IMR-90 (cell line): ENCODE data around the gene PRAC1. TPM values are rescaled to one million over a fixed set of nuclear protein-coding genes. Genes with fewer than 3 reads are reported as not detected.

ENCODE experiments used
- ATAC-seq: fragments of 200-7000 bp; cut with Tn5 transposase; 2 replicates; pipeline ENCODE4 v1.9.1; 2020; ENCODE audit warnings: low read depth, mild to moderate bottlenecking, moderate library complexity
- BruUV-seq: library from RNA; stranded (reverse); fragments of 400-500 nt; replicated peaks from 2 replicates; lab custom pipeline; 2021; lab: Mats Ljungman, UMichigan
- CTCF ChIA-PET: fragments of 300-600 bp; formaldehyde crosslinking; extraction: SDS; loops from one replicate; lab custom pipeline; 2021; ENCODE audit warnings: antibody characterized with exemption; lab: Yijun Ruan, JAX
- POLR2A ChIA-PET: fragments of 300-600 bp; sonication (Branson Sonifier 250); formaldehyde crosslinking; loops from one replicate; lab custom pipeline; 2022; ENCODE audit warnings: antibody characterized with exemption; ENCODE audit not compliant: unreplicated experiment; lab: Charles Lee
- DNase-seq: peaks from one replicate; pipeline ENCODE4 v3.0.0; 2013
- H2AFZ ChIP-seq: replicated peaks from 2 replicates; pipeline ENCODE3; 2013; ENCODE audit warnings: low read length, mild to moderate bottlenecking; ENCODE audit not compliant: poor library complexity
- H2AK5ac ChIP-seq: 2 replicates; pipeline ENCODE4 v1.6.1; 2013; ENCODE audit warnings: low read depth, low read length, inconsistent platforms
- H2AK9ac ChIP-seq: replicated peaks from 2 replicates; pipeline ENCODE3; 2013; ENCODE audit warnings: mild to moderate bottlenecking, low read depth, low read length, moderate library complexity; ENCODE audit not compliant: poor library complexity
- H2BK120ac ChIP-seq: 2 replicates; pipeline ENCODE4 v1.6.1; 2013; ENCODE audit warnings: low read depth, low read length, inconsistent platforms
- H2BK15ac ChIP-seq: 3 replicates; pipeline ENCODE4 v1.6.1; 2013; ENCODE audit warnings: low read depth, low read length, inconsistent platforms
- H2BK20ac ChIP-seq: 2 replicates; pipeline ENCODE4 v1.6.1; 2013; ENCODE audit warnings: low read depth, mild to moderate bottlenecking, inconsistent platforms, low read length, moderate library complexity
- H2BK5ac ChIP-seq: 2 replicates; pipeline ENCODE4 v1.6.1; 2013; ENCODE audit warnings: mild to moderate bottlenecking, low read depth, low read length, inconsistent platforms; ENCODE audit not compliant: poor library complexity, severe bottlenecking
- H3K14ac ChIP-seq: replicated peaks from 2 replicates; pipeline ENCODE4 v1.6.1; 2013; ENCODE audit warnings: low read depth, low read length, inconsistent platforms
- H3K18ac ChIP-seq: 2 replicates; pipeline ENCODE4 v1.6.1; 2013; ENCODE audit warnings: low read depth, low read length, control low read depth
- H3K23ac ChIP-seq: 2 replicates; pipeline ENCODE4 v1.6.1; 2013; ENCODE audit warnings: low read depth, low read length, inconsistent platforms
- H3K27ac ChIP-seq: 2 replicates; pipeline ENCODE4 v1.5.1; 2013; ENCODE audit warnings: mild to moderate bottlenecking, control low read depth, low read length; ENCODE audit not compliant: insufficient read depth
- H3K27me3 ChIP-seq: 2 replicates; pipeline ENCODE4 v1.6.1; 2013; ENCODE audit warnings: low read length; ENCODE audit not compliant: control insufficient read depth, insufficient read depth
- H3K36me3 ChIP-seq: 2 replicates; pipeline ENCODE4 v1.6.1; 2013; ENCODE audit warnings: low read length, mixed read lengths; ENCODE audit not compliant: control insufficient read depth, insufficient read depth
- H3K4ac ChIP-seq: 2 replicates; pipeline ENCODE4 v1.6.1; 2013; ENCODE audit warnings: low read depth, low read length, inconsistent platforms
- H3K4me1 ChIP-seq: 2 replicates; pipeline ENCODE4 v1.6.1; 2013; ENCODE audit warnings: low read length, mixed read lengths; ENCODE audit not compliant: control insufficient read depth, insufficient read depth
- H3K4me2 ChIP-seq: 2 replicates; pipeline ENCODE4 v1.6.1; 2013; ENCODE audit warnings: low read depth, mild to moderate bottlenecking, control low read depth, low read length, moderate library complexity
- H3K4me3 ChIP-seq: 2 replicates; pipeline ENCODE4 v1.5.1; 2013; ENCODE audit warnings: low read depth, mild to moderate bottlenecking, control low read depth, low read length, moderate library complexity; ENCODE audit not compliant: insufficient read depth
- H3K56ac ChIP-seq: 2 replicates; pipeline ENCODE4 v1.6.1; 2013; ENCODE audit warnings: low read length, inconsistent platforms; ENCODE audit not compliant: insufficient read depth; ENCODE audit errors: extremely low read depth
- H3K79me1 ChIP-seq, 2 experiments: 2 replicates each; pipeline ENCODE4 v1.6.1; 2013; ENCODE audit warnings: low read length in 2 of 2, inconsistent platforms in 1 of 2, low read depth in 1 of 2
- H3K9ac ChIP-seq: 2 replicates; pipeline ENCODE4 v1.6.1; 2013; ENCODE audit warnings: low read depth, low read length, control low read depth
- H3K9me1 ChIP-seq: 2 replicates; pipeline ENCODE4 v1.6.1; 2013; ENCODE audit warnings: low read length, inconsistent platforms; ENCODE audit not compliant: insufficient read depth
- H3K9me3 ChIP-seq: 2 replicates; pipeline ENCODE4 v1.6.1; 2013; ENCODE audit warnings: low read length; ENCODE audit not compliant: control insufficient read depth, insufficient read depth
- H4K20me1 ChIP-seq: 2 replicates; pipeline ENCODE4 v1.6.1; 2013; ENCODE audit warnings: low read length, inconsistent platforms; ENCODE audit not compliant: insufficient read depth
- H4K5ac ChIP-seq: 2 replicates; pipeline ENCODE4 v1.6.1; 2013; ENCODE audit warnings: mild to moderate bottlenecking, low read depth, low read length, control low read depth
- H4K8ac ChIP-seq, 2 experiments: 2 replicates each; pipeline ENCODE4 v1.6.1; 2013; ENCODE audit warnings: low read depth in 2 of 2, low read length in 2 of 2, control low read depth in 1 of 2, inconsistent platforms in 1 of 2
- H4K91ac ChIP-seq: 2 replicates; pipeline ENCODE4 v1.6.1; 2013; ENCODE audit warnings: low read depth, low read length, inconsistent platforms; ENCODE audit not compliant: insufficient read depth
- BHLHE40 ChIP-seq: fragments of 150-350 bp; IDR thresholded peaks from 2 replicates; pipeline ENCODE4 v1.6.1; 2016; ENCODE audit warnings: mild to moderate bottlenecking, low read depth, low read length
- CEBPB ChIP-seq: IDR thresholded peaks from 2 replicates; pipeline ENCODE4 v1.6.1; 2012; ENCODE audit warnings: low read depth, low read length, improper control_type of control experiment
- CHD1 ChIP-seq: IDR thresholded peaks from 2 replicates; pipeline ENCODE4 v1.6.1; 2012; ENCODE audit warnings: low read depth, low read length, improper control_type of control experiment
- FOS ChIP-seq: fragments of 150-350 bp; IDR thresholded peaks from 2 replicates; pipeline ENCODE4 v1.6.1; 2016; ENCODE audit warnings: low read depth, low read length
- MAFK ChIP-seq: IDR thresholded peaks from 2 replicates; pipeline ENCODE4 v1.6.1; 2012; ENCODE audit warnings: low read depth, low read length, improper control_type of control experiment
- MAZ ChIP-seq: IDR thresholded peaks from 2 replicates; pipeline ENCODE4 v1.6.1; 2012; ENCODE audit warnings: low read depth, mild to moderate bottlenecking, low read length, improper control_type of control experiment, moderate library complexity, borderline replicate concordance
- MXI1 ChIP-seq: IDR thresholded peaks from 2 replicates; pipeline ENCODE4 v1.6.1; 2012; ENCODE audit warnings: low read depth, mild to moderate bottlenecking, low read length, moderate library complexity, borderline replicate concordance
- NFE2L2 ChIP-seq: fragments of 150-350 bp; IDR thresholded peaks from 2 replicates; pipeline ENCODE4 v1.6.1; 2016; ENCODE audit warnings: low read depth, mild to moderate bottlenecking, low read length
- POLR2A ChIP-seq: IDR thresholded peaks from 2 replicates; pipeline ENCODE4 v1.6.1; 2012; ENCODE audit warnings: mild to moderate bottlenecking, low read depth, low read length
- RAD21 ChIP-seq: IDR thresholded peaks from 2 replicates; pipeline ENCODE4 v1.6.1; 2012; ENCODE audit warnings: low read length, improper control_type of control experiment
- RFX5 ChIP-seq: IDR thresholded peaks from 2 replicates; pipeline ENCODE4 v1.8.0; 2012; ENCODE audit warnings: low read depth, mild to moderate bottlenecking, low read length, moderate library complexity
- SMC3 ChIP-seq: fragments of 150-350 bp; IDR thresholded peaks from 2 replicates; pipeline ENCODE4 v1.6.1; 2016; ENCODE audit warnings: low read depth, mild to moderate bottlenecking, antibody characterized with exemption, low read length, moderate library complexity
- WGBS, 2 experiments: methylation state at CpG; one replicate each; pipeline versions ENCODE4 v1.1.5 to v1.1.7; 2013; ENCODE audit warnings: missing lambda C conversion rate in 2 of 2; ENCODE audit not compliant: insufficient read length in 1 of 2; ENCODE audit errors: extremely low coverage in 2 of 2; 5-methylcytosine and 5-hydroxymethylcytosine counted together
- dilution Hi-C: fragments of 300-500 bp; cut with HindIII; formaldehyde crosslinking; loops from one replicate; pipeline ENCODE4 v1.14.3; 2018; ENCODE audit warnings: low sequenced_read_pairs; ENCODE audit not compliant: unreplicated experiment
- in situ Hi-C: fragments of 300-500 bp; cut with MboI; formaldehyde crosslinking; loops from 3 replicates; pipeline ENCODE4 v1.14.3; 2019; ENCODE audit warnings: low sequenced_read_pairs, inconsistent platforms, mixed read lengths
- intact Hi-C: fragments of 100-400 bp; cut with micrococcal nuclease; formaldehyde crosslinking; loops from 2 replicates; pipeline ENCODE4 v1.10.0; 2022
- polyA plus RNA-seq, 3 experiments: library from polyadenylated mRNA; depleted of rRNA; stranded (reverse); fragments of >200 nt; gene quantifications; 2 replicates each; pipeline ENCODE4 v1.2.3, GENCODE V29; 2012; ENCODE audit warnings: low replicate concordance in 1 of 3
- total RNA-seq: library from RNA; depleted of rRNA; stranded (reverse); fragments of >200 nt; gene quantifications from 2 replicates; pipeline ENCODE4 v1.2.3, GENCODE V29; 2012
- TF ChIP-seq, protein P1 (sequence below): fragments of 150-350 bp; IDR thresholded peaks from 2 replicates; pipeline ENCODE4 v1.6.1; 2017; ENCODE audit warnings: mild to moderate bottlenecking, antibody characterized with exemption, low read length, low read depth
- TF ChIP-seq, protein P2 (sequence below): fragments of 150-350 bp; IDR thresholded peaks from 2 replicates; pipeline ENCODE4 v1.6.1; 2016; ENCODE audit warnings: low read depth, mild to moderate bottlenecking, low read length, moderate library complexity, borderline replicate concordance
- TF ChIP-seq, protein P3 (sequence below): conservative IDR thresholded peaks from 2 replicates; pipeline ENCODE4 v1.5.1; 2012; ENCODE audit warnings: mild to moderate bottlenecking, low read depth, low read length, improper control_type of control experiment

The PRAC1 gene
- total and polyA plus RNA-seq, 2 of the 4 experiments (the other 2 are of a cell fraction): not detected

DNA sequence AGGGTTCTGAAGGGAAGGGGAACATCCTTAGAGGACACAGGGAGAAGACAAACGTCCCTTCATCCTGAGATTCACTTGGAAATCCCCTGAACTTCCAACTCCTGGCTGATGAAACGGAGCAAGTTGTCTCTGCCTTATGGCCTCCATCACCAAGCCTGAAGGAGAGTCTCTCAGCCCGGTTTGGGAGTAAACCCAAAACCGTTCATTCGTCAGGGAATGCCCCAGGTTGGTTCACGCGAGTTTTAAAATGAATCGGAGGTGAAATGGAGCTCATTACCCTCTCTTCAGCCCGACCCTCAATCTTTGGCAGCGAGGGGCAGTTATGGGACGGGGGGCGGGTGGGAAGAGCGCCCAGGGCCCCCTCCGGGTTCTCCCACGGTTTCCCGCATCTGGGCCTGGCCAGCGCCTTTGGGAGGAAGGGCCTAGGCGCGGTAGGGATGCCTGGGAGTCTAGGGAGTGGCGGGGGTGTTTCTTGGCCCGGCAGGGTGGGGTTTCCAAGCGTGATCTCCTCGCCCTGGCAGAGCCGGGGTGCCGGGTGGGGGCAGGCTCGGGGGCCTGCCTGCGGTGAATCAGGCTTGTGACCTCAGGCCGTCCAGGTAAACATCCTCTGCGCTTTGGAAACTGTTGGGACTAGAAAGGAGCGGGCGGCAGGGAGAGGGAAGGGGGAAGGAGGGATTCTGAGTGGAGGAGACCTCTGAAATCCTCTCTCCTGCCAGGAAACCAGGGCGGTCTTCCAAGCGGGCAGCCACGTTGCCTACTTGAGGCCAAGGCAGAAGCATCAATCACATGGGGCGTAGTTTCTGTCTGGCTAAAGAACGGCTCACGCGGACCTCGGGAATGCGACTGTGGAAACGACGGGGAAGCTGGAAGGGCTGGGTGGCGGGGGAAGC is 30.3 kb upstream of the PRAC1 start:
- dilution Hi-C loops (no loop called here), intact Hi-C loops (no loop called here), in situ Hi-C loops (loop anchor here (25.0 kb wide), 1 partner anchor 365 kb away; no protein-coding TSS in a partner anchor)
- Histone ChIP-seq H3K4me2 (no peak overlapping the region), H2BK20ac (no peak overlapping the region), H3K4me1 (no peaks in the 10 kb centered on the region), H3K27ac (no peak overlapping the region), H2AFZ (peak overlapping the region; percentile 5), H3K18ac (no peak overlapping the region), H3K27me3 (peaks cover 95% of the 10 kb centered on the region), H3K36me3 (no peaks in the 10 kb centered on the region), H3K23ac (peak overlapping the region; percentile 77; the same call in 1 of the 2 replicates), H3K4ac (no peak overlapping the region), H3K14ac (no peak overlapping the region), H2BK5ac (no peak overlapping the region), H3K56ac (no peak overlapping the region), H4K91ac (no peak overlapping the region), H3K9ac (no peak overlapping the region), H4K20me1 (peaks cover 23% of the 10 kb centered on the region; the same call in 1 of the 2 replicates), H2AK9ac (no peak overlapping the region), H3K79me1 (no peaks in the 10 kb centered on the region), H3K4me3 (no peak overlapping the region), H2BK120ac (no peak overlapping the region), H3K9me1 (peaks cover 6% of the 10 kb centered on the region; the same call in 1 of the 2 replicates), H2AK5ac (no peak overlapping the region), H3K9me3 (peaks cover 11% of the 10 kb centered on the region), H4K5ac (no peak overlapping the region), H4K8ac (no peak overlapping the region), H2BK15ac (no peak overlapping the region)
- ChIA-PET POLR2A (no interaction called here), CTCF (no interaction called here)
- ATAC-seq (no peak), DNase-seq (no peak)
- 13% methylated on average over 15 of the region's 43 CpGs; no CpG with 5 or more reads in 1 of the 2 experiments for WGBS, 2 experiments
- no TSS peak for BruUV-seq
- no peak for TF ChIP-seq BHLHE40
- TF ChIP-seq, protein P1, sequence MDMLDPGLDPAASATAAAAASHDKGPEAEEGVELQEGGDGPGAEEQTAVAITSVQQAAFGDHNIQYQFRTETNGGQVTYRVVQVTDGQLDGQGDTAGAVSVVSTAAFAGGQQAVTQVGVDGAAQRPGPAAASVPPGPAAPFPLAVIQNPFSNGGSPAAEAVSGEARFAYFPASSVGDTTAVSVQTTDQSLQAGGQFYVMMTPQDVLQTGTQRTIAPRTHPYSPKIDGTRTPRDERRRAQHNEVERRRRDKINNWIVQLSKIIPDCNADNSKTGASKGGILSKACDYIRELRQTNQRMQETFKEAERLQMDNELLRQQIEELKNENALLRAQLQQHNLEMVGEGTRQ: no peak
- no peak for TF ChIP-seq CEBPB
- no peak for TF ChIP-seq RAD21
- no peak for TF ChIP-seq POLR2A
- no peak for TF ChIP-seq CHD1
- TF ChIP-seq MAZ: no peak
- TF ChIP-seq NFE2L2: no peak
- TF ChIP-seq MAFK: no peak
- TF ChIP-seq MXI1: no peak
- no peak for TF ChIP-seq FOS
- TF ChIP-seq, protein P2, sequence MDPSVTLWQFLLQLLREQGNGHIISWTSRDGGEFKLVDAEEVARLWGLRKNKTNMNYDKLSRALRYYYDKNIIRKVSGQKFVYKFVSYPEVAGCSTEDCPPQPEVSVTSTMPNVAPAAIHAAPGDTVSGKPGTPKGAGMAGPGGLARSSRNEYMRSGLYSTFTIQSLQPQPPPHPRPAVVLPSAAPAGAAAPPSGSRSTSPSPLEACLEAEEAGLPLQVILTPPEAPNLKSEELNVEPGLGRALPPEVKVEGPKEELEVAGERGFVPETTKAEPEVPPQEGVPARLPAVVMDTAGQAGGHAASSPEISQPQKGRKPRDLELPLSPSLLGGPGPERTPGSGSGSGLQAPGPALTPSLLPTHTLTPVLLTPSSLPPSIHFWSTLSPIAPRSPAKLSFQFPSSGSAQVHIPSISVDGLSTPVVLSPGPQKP: no peak
- TF ChIP-seq RFX5: no peak
- TF ChIP-seq, protein P3, sequence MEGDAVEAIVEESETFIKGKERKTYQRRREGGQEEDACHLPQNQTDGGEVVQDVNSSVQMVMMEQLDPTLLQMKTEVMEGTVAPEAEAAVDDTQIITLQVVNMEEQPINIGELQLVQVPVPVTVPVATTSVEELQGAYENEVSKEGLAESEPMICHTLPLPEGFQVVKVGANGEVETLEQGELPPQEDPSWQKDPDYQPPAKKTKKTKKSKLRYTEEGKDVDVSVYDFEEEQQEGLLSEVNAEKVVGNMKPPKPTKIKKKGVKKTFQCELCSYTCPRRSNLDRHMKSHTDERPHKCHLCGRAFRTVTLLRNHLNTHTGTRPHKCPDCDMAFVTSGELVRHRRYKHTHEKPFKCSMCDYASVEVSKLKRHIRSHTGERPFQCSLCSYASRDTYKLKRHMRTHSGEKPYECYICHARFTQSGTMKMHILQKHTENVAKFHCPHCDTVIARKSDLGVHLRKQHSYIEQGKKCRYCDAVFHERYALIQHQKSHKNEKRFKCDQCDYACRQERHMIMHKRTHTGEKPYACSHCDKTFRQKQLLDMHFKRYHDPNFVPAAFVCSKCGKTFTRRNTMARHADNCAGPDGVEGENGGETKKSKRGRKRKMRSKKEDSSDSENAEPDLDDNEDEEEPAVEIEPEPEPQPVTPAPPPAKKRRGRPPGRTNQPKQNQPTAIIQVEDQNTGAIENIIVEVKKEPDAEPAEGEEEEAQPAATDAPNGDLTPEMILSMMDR: no peak
- no peak for TF ChIP-seq SMC3
